GM12874 (cell line): ENCODE data around the gene PASD1.

Experiments used
- TF ChIP-seq, protein P1 (sequence below): IDR thresholded peaks from 2 replicates; pipeline ENCODE4 v1.5.1; 2011; ENCODE audit warnings: low read depth, mild to moderate bottlenecking, control low read depth, low read length, moderate library complexity; ENCODE audit not compliant: insufficient read depth

The PASD1 gene

GRCh38 chrX:151676196-151676595 is 112.7 kb downstream of the PASD1 start:
- TF ChIP-seq, protein P1, sequence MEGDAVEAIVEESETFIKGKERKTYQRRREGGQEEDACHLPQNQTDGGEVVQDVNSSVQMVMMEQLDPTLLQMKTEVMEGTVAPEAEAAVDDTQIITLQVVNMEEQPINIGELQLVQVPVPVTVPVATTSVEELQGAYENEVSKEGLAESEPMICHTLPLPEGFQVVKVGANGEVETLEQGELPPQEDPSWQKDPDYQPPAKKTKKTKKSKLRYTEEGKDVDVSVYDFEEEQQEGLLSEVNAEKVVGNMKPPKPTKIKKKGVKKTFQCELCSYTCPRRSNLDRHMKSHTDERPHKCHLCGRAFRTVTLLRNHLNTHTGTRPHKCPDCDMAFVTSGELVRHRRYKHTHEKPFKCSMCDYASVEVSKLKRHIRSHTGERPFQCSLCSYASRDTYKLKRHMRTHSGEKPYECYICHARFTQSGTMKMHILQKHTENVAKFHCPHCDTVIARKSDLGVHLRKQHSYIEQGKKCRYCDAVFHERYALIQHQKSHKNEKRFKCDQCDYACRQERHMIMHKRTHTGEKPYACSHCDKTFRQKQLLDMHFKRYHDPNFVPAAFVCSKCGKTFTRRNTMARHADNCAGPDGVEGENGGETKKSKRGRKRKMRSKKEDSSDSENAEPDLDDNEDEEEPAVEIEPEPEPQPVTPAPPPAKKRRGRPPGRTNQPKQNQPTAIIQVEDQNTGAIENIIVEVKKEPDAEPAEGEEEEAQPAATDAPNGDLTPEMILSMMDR: no peak

- TF ChIP-seq, protein P1: no peak
Observed at GRCh38 chrX:151679798-151680402, 116.4 kb downstream of the PASD1 start.

- TF ChIP-seq, protein P1: peak; percentile 65
Observed at GRCh38 chrX:151680805-151681204, 117.3 kb downstream of the PASD1 start.

DNA sequence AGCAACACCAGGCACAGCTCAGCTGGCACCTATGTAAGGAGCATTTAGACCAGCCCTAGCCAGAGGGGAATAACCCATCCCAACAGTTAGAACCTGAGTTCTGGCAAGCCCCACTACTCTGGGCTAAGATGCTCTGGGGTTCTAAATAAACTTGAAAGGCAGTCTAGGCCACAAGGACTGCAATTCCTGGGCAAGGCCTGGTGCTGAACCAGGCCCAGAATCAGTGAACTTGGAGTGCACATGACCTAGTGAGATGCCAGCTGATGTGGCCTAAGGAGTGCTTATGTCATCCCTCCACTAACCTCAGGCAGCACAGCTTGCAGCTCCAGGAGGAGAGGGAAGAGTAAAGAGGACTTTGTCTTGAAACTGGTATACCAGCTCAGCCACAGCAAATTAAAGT is 124.2 kb downstream of the PASD1 start:
- TF ChIP-seq, protein P1: no peak

- TF ChIP-seq, protein P1: no peak
Observed at GRCh38 chrX:151688695-151689094, 125.2 kb downstream of the PASD1 start.

DNA sequence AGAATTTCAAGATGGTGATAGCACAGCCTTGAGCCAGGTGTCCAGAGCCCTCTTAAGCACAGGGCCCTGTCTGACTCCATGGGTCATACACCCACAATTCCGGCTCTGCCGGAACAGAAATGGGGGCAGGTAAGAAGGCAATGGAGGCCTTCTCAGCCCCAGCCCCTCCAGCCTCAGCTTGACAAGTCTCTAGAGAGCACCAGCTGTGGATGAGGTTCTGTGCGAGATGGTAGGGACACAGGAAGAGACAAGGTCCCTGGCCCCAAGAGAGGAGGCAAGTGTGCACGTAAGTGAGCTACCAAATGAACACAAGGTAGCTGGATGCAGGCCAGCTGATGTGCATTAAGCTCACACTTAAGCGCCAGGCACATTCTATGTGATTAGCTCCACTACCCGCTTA is 129.3 kb downstream of the PASD1 start:
- TF ChIP-seq, protein P1: no peak

- TF ChIP-seq, protein P1: no peak
Observed at GRCh38 chrX:151694121-151694520, 130.6 kb downstream of the PASD1 start.
